HepG2 (cell line): ENCODE results near the gene ZBTB7B. TPM values are rescaled to one million over a fixed set of nuclear protein-coding genes. Genes with fewer than 3 reads are reported as not detected.
A peak's percentile ranks its signal among the peaks of the same experiment; 100 is the strongest.

Experiments used
- ATAC-seq: fragments of 200-7000 bp; cut with Tn5 transposase; 3 replicates; pipeline ENCODE4 v1.9.1; 2020; ENCODE audit warnings: mild to moderate bottlenecking, moderate library complexity
- BruUV-seq: library from RNA; stranded (reverse); fragments of 400-500 nt; replicated peaks from 2 replicates; lab custom pipeline; 2021; lab: Mats Ljungman, UMichigan
- CTCF ChIA-PET: fragments of 300-600 bp; formaldehyde crosslinking; extraction: SDS; loops from one replicate; lab custom pipeline; 2021; ENCODE audit warnings: low total read pairs, inconsistent platforms, low intra/inter-chr PET ratio; lab: Yijun Ruan, JAX
- POLR2A ChIA-PET: fragments of 350-600 bp; sonication (Branson Sonifier 250); formaldehyde crosslinking; loops from one replicate; lab custom pipeline; 2020; ENCODE audit warnings: antibody characterized with exemption, inconsistent platforms; lab: Yijun Ruan, JAX
- DNase-seq: peaks from one replicate; pipeline ENCODE4 v3.0.0-alpha.2; 2015; ENCODE audit warnings: low spot score
- FAIRE-seq: peaks from 3 replicates; lab custom pipeline; 2011; peaks lifted over from hg19 to GRCh38; lab: Jason Lieb, UNC
- H2AFZ ChIP-seq: one replicate; pipeline ENCODE4 v1.6.1; 2011; ENCODE audit warnings: low read length, inconsistent platforms
- H3K27ac ChIP-seq: fragments of 300-600 bp; 3 replicates; pipeline ENCODE4 v1.8.0; 2011; ENCODE audit warnings: mixed run types, mild to moderate bottlenecking, mixed read lengths, low read length, inconsistent platforms; ENCODE audit not compliant: insufficient read depth; ENCODE audit errors: extremely low read length
- H3K27me3 ChIP-seq, 2 experiments: fragments of 200-600 bp in 1 of 2; 2 replicates in 1 of 2; 3 replicates in 1 of 2; pipeline versions ENCODE4 v1.6.0 to v1.8.0; 2011; ENCODE audit warnings: low read length in 2 of 2, mild to moderate bottlenecking in 2 of 2, moderate library complexity in 2 of 2, inconsistent platforms in 1 of 2; ENCODE audit not compliant: insufficient read depth in 2 of 2, control insufficient read depth in 1 of 2
- H3K36me3 ChIP-seq, 2 experiments: fragments of 200-600 bp in 1 of 2; replicated peaks in 1 of 2; 2 replicates in 1 of 2; 3 replicates in 1 of 2; pipeline versions ENCODE4 v1.5.1 to v1.8.0; 2011; ENCODE audit warnings: low read length in 2 of 2, inconsistent platforms in 1 of 2; ENCODE audit not compliant: insufficient read depth in 2 of 2, control insufficient read depth in 1 of 2
- H3K4me1 ChIP-seq: 2 replicates; pipeline ENCODE4 v1.5.1; 2012; ENCODE audit warnings: low read length, inconsistent platforms; ENCODE audit not compliant: insufficient read depth
- H3K4me2 ChIP-seq: 2 replicates; pipeline ENCODE4 v1.6.0; 2011; ENCODE audit warnings: low read depth, low read length, inconsistent platforms
- H3K4me3 ChIP-seq, 3 experiments: fragments of 200-600 bp in 1 of 3; sonication (generic), shearing (Covaris generic) in 1 of 3; replicated peaks in 1 of 3; 2 replicates each; pipeline ENCODE4 v1.5.1; 2011 to 2016; ENCODE audit warnings: low read length in 3 of 3, inconsistent platforms in 2 of 3, low read depth in 2 of 3, mild to moderate bottlenecking in 2 of 3, control low read depth in 1 of 3, mixed read lengths in 1 of 3; ENCODE audit not compliant: insufficient read depth in 1 of 3
- H3K79me2 ChIP-seq: one replicate; pipeline ENCODE4 v1.6.1; 2011; ENCODE audit warnings: low read length, inconsistent platforms; ENCODE audit not compliant: insufficient read depth
- H3K9ac ChIP-seq: 2 replicates; pipeline ENCODE4 v1.6.0; 2011; ENCODE audit warnings: mild to moderate bottlenecking, low read depth, low read length, inconsistent platforms; ENCODE audit not compliant: insufficient read depth
- H3K9me3 ChIP-seq: 2 replicates; pipeline ENCODE4 v1.5.1; 2012; ENCODE audit warnings: mild to moderate bottlenecking, low read length
- H4K20me1 ChIP-seq: 2 replicates; pipeline ENCODE4 v1.6.0; 2011; ENCODE audit warnings: inconsistent platforms, mild to moderate bottlenecking, low read length, moderate library complexity; ENCODE audit not compliant: insufficient read depth
- HIC2 ChIP-seq: sonication (generic); formaldehyde crosslinking; IDR thresholded peaks from 2 replicates; pipeline ENCODE4 v1.9.0; 2022; ENCODE audit warnings: low read depth, missing genetic modification reagents
- NFIB ChIP-seq: sonication (generic); formaldehyde crosslinking; IDR thresholded peaks from 2 replicates; pipeline ENCODE4 v1.9.0; 2021; ENCODE audit warnings: missing genetic modification reagents, mild to moderate bottlenecking, borderline replicate concordance
- ZBTB33 ChIP-seq: sonication (generic); formaldehyde crosslinking; IDR thresholded peaks from 2 replicates; pipeline ENCODE4 v1.4.0; 2020; ENCODE audit warnings: missing genetic modification reagents
- ZNF205 ChIP-seq: IDR thresholded peaks from 2 replicates; pipeline ENCODE4 v1.6.1; 2018; ENCODE audit warnings: missing biosample characterization, missing genetic modification reagents
- ZNF687 ChIP-seq: sonication (generic); formaldehyde crosslinking; IDR thresholded peaks from 2 replicates; pipeline ENCODE4 v1.5.1; 2020; ENCODE audit warnings: mild to moderate bottlenecking, missing genetic modification reagents, moderate library complexity
- WGBS: methylation state at CpG from one replicate; pipeline ENCODE4 v1.1.6; 2017; ENCODE audit warnings: low lambda C conversion rate; 5-methylcytosine and 5-hydroxymethylcytosine counted together
- in situ Hi-C: cut with HindIII; loops from 2 replicates; pipeline ENCODE4 v1.10.0; 2017; ENCODE audit warnings: low pct_unique_long_range_greater_than_20kb; ENCODE audit not compliant: extremely low pct_ligation_motif_present
- intact Hi-C: fragments of 100-400 bp; cut with micrococcal nuclease; formaldehyde crosslinking; loops from one replicate; pipeline ENCODE4 v1.10.0; 2022; ENCODE audit not compliant: unreplicated experiment
- polyA plus RNA-seq, 8 experiments: library from polyadenylated mRNA; depleted of rRNA in 3 of 8; stranded (reverse) in 7 of 8; unstranded in 1 of 8; fragments of >200 nt; fragmentation: Illumina TruSeq in 4 of 8; extraction: Trizol in 4 of 8; gene quantifications; 2 replicates each; pipeline versions ENCODE4 v1.2.1 to v1.2.3, GENCODE V29; 2011 to 2016; ENCODE audit warnings: low read depth in 4 of 8, missing spikeins in 1 of 8, mixed read lengths in 1 of 8; ENCODE audit not compliant: insufficient read depth in 1 of 8
- total RNA-seq, 5 experiments: library from RNA; depleted of rRNA; stranded (reverse); fragments of >200 nt; fragmentation: Illumina TruSeq; extraction: Trizol; gene quantifications; 2 replicates each; pipeline ENCODE4 v1.2.3, GENCODE V29; 2016; ENCODE audit warnings: low read depth in 1 of 5

The ZBTB7B gene
- total and polyA plus RNA-seq, 2 of the 13 experiments (the other 11 are each of a cell fraction or from before 2014, with no cell fraction given), result 15.5 to 17.5 TPM

- Histone ChIP-seq H3K27me3 (no peaks in the 10 kb centered on the region), H3K4me3 (no peak overlapping the region), H3K27ac (no peak overlapping the region), H3K79me2 (no peaks in the 10 kb centered on the region), H3K9me3 (no peaks in the 10 kb centered on the region)
- intact Hi-C loops (no loop called here), in situ Hi-C loops (no loop called here)
- FAIRE-seq (no peak), ATAC-seq (no peak), DNase-seq (no peak)
- POLR2A ChIA-PET, result interaction anchor here (0.7 kb wide), 1 partner anchor 10 kb away, joined by 3 read pairs; no protein-coding TSS in a partner anchor
- WGBS, result 96% methylated on average over 8 of the region's 8 CpGs
- BruUV-seq, result no TSS peak
- TF ChIP-seq ZNF205 (CRISPR knock-in tag), result no peak
- 0 out of 2 replicates have a peak, but pooled peaks have one; percentile 24 for TF ChIP-seq ZBTB33 (CRISPR knock-in tag)
- TF ChIP-seq, all 625 proteins: peak for 1
- no peak overlapping the region for H2AFZ ChIP-seq
- no peak overlapping the region for H3K9ac ChIP-seq
- H3K4me2 ChIP-seq, result no peak overlapping the region
- H3K36me3 ChIP-seq, result peaks cover 5 to 18% of the 10 kb centered on the region in 2 experiments; a peak in 2 of 5 replicates
- no peaks in the 10 kb centered on the region for H4K20me1 ChIP-seq
- H3K4me1 ChIP-seq, result peaks cover 27% of the 10 kb centered on the region
- CTCF ChIA-PET, result no interaction called here
Observed at GRCh38 chr1:154990276-154990675, 12.3 kb upstream of the ZBTB7B start.

- Histone ChIP-seq H3K27ac (no peak overlapping the region), H3K27me3 (no peaks in the 10 kb centered on the region), H3K79me2 (no peaks in the 10 kb centered on the region), H2AFZ (no peak overlapping the region), H4K20me1 (no peaks in the 10 kb centered on the region), H3K9me3 (no peaks in the 10 kb centered on the region), H3K4me3 (no peak overlapping the region), H3K4me2 (no peak overlapping the region), H3K4me1 (peaks cover 17% of the 10 kb centered on the region), H3K9ac (no peak overlapping the region), H3K36me3 (peaks cover 4 to 15% of the 10 kb centered on the region in 2 experiments; a peak in 2 of 5 replicates)
- 97% methylated on average over 11 of the region's 14 CpGs for WGBS
- intact Hi-C loops, result no loop called here
- no peak for FAIRE-seq
- ATAC-seq, result peak; percentile 63
- in situ Hi-C loops, result no loop called here
- ChIA-PET POLR2A (interaction anchor here (0.9 to 4.2 kb wide), 9 partner anchors 8 to 92 kb away, joined by 3 to 34 read pairs (median 4); partner anchors contain the start of genes FLAD1, PBXIP1 and SHC1), CTCF (interaction anchor here (1.2 kb wide), 1 partner anchor 24 kb away, joined by 10 read pairs; no protein-coding TSS in a partner anchor)
- BruUV-seq, result no TSS peak
- DNase-seq, result no peak
- TF ChIP-seq ZNF687 (CRISPR knock-in tag), result peak; percentile 33; the same call in 1 of the 2 replicates
- no peak for TF ChIP-seq NFIB (CRISPR knock-in tag)
- TF ChIP-seq HIC2, result peak; percentile 30; the same call in 1 of the 2 replicates
Observed at GRCh38 chr1:154992721-154993571, 9.7 kb upstream of the ZBTB7B start.
